ENCODE data around the gene UBR4.

UBR4 gene

DNA sequence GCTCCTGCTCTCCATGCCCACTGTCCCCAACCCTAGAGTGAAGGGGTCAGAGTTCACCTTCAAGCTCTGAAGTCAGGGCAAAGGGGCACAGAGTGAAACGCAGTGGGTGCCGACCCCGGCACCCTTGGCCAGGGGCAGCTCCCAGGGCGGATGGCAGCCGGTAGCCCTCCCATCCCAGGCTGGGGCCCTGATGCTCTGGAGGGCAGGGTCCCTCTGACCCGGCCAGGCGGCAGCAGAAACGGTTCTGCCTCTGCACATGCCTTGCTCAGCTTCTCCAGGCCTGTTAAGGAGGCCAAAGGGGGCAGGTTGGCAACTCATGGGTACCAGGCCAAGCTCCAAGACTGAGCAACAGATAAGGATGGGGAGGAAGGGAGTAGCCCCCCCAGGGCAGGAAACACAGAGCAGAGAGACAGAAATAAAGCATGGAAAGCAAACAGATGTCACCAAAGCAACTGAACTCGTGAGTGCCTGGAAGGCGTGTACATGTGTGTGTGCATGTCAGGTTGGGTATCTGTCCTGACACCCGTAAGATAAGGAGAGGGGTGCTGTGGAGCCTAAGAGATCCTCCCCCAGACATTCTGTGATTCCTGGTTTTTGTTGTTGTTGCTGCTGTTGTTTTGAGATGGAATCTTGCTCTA lies 141.3 kb downstream of the UBR4 start:
- no peak for DNase-seq

DNA sequence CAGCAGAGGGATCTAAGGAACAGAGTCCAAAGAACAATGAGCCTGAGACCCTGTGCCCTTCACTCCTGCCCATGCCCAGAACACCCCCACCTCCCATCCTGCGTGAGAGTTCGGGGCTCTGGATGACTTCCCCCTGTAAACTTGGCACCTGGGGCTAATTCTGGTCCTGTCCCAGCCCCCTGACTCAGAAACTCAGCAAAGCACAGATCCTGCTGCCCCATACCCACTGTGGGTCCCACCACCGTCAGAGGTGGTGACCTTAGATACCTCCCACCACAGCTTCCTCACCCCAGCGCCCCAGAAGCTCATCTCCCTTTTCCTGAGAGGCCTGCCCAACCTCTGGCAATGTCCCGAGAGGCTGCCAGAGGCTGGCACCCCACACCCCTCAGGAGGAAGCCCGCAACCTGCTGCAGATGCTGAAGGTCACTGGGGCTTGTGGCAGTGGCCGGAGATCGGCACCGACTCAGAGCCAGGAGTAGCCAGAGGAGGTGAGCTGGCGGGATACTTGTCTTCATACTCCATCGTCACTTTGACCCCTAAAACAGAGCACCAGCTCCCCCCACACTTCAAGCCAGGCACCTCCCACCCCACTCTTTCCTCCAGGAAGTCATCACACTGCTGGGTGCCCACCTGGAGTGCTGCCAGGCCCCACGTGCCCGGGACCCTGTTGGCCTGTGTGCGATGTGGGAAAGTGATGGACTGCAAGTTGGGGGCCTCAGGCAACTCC lies 142.0 kb downstream of the UBR4 start:
- no peak for DNase-seq

DNA sequence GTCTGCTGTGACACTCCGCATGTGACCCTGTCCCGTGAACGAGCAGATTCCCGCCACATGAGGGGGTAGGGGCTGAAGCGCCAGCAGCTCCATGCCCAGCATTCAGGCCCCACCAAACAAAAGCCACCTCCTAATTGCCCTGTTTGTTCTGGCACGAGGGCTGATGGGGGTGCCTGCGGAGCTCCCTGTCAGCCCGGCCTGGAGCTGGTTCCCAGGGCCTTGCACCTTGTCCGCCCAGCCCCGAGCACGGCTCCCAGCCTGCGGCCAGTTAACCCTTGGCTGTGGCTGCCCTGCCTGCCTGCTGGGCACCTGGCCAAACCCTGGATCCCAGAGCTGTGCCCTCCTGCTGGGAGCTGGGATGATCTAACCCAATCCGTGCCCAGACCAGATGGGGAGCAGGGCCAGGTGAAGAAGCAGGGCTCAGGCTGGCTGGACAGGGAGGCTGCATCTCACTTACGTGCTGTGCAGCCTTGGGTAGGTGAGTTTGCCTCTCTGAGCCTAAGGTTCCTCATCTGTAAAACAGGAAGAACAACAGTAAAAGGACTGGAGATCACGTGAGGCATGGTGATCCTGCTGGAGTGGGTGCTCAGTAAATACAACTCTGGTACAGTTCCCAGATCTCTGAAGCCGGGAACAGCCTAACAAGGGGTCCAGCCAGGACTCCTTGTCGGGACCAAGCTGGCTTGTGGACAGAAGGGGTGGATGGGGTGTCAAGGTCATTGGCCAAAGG lies 142.7 kb downstream of the UBR4 start:
- DNase-seq, result no peak

DNA sequence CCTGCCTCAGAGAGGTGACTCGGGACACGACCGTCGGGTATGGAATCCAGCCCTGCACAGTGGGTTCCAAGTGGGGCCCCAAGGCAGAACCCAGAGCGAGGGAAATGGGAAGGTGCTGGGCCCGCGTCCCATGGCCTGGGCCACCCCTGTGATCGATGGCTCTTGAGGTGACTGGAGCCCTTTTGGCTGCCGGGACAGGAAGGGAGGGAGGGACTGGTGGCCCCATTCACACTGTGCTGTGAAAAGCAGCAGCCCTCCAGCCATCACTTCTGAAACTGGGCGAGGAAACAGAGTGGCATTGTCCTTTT lies 143.2 kb downstream of the UBR4 start:
- DNase-seq, result no peak

- no peak for DNase-seq
These were observed 143.7 kb downstream of the UBR4 start for GRCh38 chr1:19066248-19066873.

DNA sequence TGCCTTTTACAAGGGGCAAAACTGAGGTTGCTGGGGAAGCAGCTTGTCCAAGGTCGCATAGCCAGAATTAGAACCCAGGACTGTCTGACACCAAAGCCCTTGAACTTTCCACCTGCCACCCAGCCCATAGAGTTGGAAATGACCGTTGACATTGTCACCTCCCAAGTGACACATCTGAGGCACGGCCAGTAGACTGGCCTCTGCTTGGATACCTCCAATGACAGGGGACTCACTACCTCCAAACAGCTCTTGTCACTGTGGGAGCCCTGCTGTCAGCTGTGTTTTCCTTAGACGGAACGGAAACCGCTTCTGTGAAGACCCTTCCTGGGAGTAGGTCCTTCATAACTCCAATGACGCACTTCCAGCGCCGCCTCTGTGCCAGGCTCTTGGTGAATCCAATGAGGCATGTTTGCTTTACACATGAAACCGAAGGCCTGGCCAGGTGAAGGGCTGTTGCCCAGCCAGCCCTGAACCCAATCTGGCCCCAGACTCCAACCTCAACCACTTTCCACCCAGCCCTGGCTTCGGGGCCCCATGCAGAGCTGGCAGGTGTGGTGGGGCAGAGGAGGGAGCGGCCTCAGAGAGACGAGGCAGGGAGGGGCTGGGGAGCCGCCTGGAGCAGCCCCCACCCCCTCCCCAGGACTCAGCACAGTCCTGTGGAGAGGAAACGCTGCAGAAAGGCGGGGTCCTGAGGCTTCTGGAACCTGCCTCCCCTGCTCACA lies 144.4 kb downstream of the UBR4 start:
- no peak for DNase-seq

DNA sequence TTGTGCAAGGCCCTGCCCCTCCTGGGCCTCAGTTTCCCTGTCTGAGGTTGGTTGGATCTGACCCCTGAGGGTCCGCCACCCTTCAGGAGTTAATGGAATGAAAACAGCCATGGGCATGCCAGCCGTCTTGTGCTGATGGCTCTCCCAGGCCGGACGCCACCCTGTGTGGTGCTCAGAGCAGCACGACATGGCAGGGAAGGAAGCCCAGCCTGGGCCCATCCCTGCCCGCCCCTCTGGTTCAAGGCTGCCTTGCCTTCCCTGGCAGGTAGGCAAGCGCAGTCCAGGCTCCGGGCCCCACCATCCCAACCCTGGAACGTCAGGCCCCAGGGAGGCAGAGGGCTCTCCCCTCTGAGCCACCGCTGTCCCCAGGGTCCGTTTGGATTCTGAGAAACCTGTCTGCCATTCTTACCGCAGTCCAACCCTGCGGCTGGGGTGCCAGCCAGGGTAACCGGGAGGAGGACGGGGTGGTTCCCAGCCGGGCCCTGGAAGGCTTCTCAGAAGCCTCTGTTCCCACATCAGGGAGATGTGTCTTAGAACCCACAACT lies 145.1 kb downstream of the UBR4 start:
- no peak for DNase-seq

DNA sequence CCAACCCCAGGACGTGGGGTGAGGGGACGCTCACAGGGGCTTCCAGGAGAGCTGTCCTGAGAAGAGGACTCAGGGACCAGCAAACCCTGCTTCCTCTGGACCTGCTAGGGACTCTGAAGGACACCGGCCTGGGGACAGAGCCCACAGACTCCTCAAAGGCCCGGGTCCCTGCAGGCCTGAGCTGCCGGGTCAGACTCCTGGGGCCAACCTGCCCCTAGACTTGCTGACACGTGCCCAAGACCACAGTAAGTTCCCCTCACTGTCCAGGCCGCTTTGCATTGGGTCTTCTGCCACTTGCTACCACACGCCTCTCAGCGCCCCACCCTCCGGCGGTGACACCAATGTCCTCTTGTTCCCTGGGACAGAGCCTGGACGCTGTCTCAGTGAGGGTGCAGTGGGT lies 146.9 kb downstream of the UBR4 start:
- no peak for DNase-seq

DNA sequence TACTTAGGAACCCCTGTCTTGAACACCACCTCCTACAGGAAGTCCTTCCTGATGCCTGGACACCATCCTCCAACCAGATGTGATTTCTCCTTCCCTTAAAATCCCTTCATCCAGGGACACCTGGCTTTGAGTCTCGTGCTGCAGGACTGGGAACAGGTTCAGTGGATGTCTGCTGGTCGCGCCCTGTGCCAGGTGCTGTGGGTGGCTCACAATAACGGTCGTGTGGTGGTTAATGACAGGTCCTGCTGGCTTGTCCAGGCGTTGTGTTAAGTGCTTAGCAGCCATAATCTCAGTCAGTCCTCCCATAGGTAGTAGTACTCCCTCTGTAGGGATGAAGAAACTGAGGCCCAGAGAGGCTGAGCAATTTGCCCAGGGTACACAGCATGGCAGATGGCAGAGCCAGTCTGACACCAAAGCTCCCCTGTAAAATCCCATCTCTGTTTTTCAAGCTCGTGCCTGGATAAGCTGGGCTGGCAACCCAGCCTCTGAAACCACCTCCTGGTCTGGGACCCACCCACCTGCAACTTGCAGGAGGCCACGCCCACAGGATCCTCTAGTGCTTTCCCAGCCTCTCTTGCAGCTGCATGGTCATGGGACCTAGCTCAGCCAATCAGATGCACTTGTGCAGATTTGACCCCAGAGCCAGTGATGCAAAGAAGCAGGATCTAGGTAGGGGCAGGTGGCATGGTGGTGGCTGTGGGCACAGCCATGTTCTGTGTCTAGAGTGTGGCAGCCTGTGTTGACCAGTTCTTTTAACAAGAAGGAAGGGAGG lies 147.6 kb downstream of the UBR4 start:
- DNase-seq, result no peak

DNA sequence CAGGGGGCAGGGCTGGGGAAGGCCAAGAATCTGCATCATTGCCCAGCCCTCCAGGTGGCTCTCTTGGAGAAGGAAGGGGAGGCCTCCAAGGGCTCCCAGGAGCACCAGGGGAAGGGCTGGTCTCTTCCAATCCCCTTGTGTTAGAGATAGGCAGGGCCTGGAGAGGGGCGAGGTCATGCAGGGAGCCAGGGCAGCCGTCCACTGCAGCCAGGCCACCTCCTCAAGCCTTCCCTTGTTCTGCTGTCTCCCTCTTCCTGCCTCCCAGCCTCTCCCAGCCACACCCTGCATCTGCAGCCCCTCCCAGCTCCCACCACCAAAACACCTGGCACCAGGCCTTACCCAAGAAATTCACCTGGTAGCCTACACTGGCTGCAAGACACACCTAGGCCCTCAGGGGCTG lies 148.3 kb downstream of the UBR4 start:
- no peak for DNase-seq

GRCh38 chr1:19061343-19061742 lies 148.7 kb downstream of the UBR4 start:
- DNase-seq, result no peak

DNA sequence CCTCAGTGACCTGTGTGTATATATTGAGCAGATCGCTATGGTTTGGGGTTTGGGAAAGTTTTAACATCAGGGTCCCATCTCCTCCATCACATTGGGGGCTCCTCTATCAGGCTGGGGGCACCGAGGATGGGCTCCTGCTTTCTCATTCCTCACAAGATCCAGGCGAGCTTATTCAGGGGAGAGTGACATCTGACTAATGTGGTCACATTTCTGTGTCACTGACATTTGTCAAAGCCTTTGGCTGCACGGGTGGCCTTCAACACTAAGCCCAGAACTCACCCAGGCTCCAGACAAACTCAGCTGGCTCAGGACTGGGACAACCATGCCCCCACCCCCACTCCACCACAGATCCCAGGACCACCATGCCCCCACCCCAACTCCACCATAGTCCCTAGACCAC lies 150.3 kb downstream of the UBR4 start:
- no peak for DNase-seq

DNA sequence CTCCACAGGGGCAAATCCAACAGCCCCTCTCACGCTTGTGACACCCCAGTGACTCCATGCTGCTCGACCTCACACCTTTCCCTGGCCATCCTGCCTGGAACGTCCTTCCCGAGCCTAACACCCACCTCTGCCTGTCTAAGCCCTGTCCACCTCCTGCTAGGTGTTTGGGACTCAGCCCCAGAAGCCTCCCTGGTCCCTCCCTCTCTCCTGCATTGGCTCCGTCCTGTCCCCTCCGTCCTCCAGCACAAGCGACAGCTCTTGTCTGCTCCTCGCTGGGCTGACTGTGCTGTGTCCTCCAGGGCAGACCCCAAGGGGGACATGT lies 151.6 kb downstream of the UBR4 start:
- DNase-seq, result no peak

DNA sequence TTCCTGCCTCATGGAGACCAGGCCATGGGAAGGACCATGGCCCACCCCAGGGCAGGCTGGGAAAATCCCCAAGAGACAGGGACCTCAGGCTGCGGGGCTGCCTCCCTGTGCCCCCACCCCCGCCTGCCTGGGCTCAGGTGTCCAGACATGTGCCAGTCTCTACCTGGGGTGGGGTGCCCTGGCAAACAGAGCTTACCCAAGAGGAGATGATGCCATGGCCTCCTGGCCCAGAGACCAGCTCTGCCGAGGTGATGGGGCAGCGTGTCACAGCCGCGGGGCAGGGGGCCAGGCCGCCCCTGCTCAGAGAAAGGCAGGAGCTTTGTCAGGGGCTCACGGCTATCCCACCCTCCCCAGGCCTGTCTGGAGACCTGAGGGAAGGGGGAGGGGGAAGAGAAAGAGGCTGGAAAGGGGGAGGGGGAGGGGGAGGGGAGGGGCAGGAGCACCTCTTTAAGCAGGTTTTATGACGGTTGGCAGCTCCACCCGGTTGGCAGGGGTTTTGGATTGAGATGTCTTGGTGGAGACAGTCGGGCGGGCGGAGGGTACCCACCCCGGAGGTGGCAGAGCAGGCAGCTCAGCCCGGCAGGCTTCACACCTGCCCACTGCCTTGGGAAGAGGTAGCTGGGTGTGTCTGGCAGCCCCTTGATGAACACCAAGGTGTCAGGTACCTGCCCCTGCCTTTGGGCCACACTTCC lies 152.1 kb downstream of the UBR4 start:
- no peak for DNase-seq

DNA sequence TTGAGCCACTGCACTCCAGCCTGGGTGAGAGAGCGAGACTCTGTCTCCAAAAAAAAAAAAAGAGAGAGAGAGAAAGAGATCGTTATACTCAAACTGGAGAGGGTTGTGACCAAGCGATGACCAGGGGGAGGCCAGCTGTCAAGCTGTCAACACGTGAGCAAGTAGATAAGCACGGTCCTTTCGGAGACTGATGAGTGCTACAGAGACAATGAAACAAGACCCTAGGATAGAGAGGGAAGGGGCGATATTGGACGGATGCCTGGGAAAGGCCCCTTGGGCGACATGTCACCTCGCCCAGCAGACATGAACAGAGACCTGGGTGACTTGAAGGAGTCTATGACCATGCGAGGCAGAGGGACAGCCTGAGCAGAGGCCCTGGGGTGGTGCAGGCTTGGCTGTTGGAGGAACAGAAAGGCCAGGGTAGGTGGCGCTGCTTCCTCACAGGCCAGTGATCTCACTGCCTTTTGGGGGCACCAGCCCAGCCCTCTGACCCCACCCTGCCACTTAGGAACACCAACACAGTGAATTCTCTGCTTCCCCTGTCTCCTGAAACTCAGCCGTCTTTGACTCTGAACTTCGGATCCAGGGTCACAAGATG lies 152.8 kb downstream of the UBR4 start:
- DNase-seq, result no peak

GRCh38 chr1:19055701-19056100 lies 154.4 kb downstream of the UBR4 start:
- DNase-seq, result no peak

- no peak for DNase-seq
These were observed 155.1 kb downstream of the UBR4 start for GRCh38 chr1:19055001-19055400.

DNA sequence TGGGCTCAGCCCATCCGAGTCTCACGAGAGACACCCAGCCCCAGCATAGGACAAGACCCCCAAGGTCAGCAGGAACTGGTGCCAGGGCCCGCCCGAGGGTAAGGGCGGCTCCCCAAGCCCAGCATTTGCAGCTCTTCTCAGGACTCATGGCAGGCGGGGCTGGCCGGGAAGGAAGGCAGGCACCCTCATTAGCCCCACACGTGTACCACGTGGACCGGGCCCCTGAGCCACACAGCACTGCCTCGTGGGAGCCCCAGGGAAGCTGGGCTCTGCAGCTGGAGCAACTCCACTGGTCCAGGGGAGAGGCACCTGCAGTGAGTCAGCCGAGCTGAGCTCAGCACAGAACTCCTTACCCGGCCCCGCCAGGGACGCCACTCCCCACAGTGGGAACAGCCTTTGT lies 155.8 kb downstream of the UBR4 start:
- no peak for DNase-seq

DNA sequence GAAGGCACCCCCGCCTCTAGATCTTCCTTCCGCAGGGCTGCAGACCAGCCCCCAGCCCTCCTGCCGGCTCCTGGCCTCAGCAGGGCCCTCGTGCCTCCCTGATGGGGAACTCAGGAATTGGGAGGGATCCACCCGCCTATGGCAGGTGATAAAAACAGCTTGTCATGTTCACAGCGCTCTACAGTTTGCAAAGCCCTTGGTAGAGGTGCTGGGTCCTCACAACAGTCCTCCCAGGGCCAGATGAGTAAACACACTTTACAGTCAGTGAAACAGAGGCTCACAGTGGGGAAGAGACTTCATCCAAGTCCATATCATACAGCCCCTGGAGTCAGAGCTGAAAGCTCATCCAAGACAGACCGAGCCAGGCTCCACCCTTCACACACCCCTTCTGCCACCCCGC lies 156.6 kb downstream of the UBR4 start:
- DNase-seq, result no peak

- no peak for DNase-seq
These were observed 160.3 kb downstream of the UBR4 start for GRCh38 chr1:19049798-19050197.

DNA sequence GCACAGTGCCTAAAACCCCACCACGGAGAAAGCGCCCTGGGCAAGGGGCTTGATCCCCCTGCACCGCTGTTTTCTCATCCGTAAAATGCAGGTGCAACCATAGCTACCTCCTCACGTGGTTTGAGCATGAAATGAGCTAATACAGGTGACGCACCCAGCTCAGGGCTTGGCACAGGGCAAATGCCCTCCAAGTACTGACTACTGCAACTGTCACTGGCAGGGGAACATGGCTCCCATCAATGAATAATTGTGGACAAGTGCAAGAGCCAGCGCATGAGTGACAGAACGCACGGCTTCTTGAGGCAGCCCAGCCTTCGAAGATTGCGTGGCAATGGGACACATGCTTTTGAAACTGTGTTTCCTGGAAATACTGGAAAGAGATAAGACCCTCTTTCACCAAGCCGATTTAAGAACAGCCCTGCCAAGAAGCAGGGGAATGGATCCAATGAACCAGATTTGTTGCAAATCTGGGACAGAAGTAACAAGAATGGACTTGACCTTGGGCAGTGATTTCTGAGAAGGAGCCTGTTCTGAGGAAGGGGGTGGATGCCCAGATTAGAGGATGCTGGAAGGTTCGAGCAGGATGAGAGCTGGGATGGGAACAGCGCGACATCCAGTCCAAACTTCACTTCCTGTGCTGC lies 160.8 kb downstream of the UBR4 start:
- DNase-seq, result no peak
